GM19324 (cell line): Measurements from ENCODE around the gene NEURL3.
A peak's percentile ranks its signal among the peaks of the same experiment; 100 is the strongest.
"Not testable (repeated sequence)": the region's sequence is repeated elsewhere in the genome, so short reads cannot be mapped to it uniquely, and the experiment has no call there.

Source experiments
- ATAC-seq: cut with Tn5 transposase; IDR thresholded peaks from one replicate; pipeline ENCODE4 v1.9.1; 2021; ENCODE audit warnings: mild to moderate bottlenecking, moderate library complexity; ENCODE audit not compliant: unreplicated experiment, low FRiP score

Gene NEURL3, protein sequence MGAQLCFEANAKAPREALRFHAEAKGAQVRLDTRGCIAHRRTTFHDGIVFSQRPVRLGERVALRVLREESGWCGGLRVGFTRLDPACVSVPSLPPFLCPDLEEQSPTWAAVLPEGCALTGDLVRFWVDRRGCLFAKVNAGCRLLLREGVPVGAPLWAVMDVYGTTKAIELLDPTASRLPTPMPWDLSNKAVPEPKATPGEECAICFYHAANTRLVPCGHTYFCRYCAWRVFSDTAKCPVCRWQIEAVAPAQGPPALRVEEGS

DNA sequence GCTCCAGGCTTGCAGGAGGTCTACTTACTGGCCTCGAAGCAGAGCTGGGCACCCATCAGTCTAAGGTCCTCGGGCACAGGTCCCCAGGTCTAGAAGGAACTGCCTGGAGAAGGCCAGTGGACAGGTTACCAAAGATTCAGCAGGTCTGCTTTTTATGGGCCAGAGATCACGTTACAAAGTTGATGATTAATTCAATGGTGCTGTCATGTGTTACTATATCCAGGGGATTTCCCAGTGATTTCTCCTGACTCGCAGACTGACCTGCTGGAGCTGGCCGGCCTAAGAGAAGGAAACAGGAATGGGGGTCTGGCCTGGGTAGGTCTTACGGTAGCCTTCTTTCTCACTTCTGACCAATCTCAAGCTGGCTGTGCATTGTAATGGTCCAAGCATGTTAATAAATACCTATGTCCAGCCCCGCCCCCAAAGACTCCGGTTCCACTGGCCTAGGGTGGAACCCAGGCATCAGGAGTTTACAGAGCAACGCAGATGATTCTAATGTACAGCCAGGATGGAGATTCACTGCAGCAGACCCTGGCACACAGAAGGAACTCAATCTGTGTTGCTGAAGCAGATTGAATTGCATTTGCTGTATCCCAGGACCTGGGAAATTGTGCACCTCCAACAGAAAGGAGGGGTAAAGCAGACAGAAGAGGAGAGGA is at the start of gene NEURL3:
NEURL3 (minus strand) TSS at position 127 of the 659 bp plus-strand sequence; CDS start at position 56, 71 bp downstream.
- no peak for ATAC-seq

DNA sequence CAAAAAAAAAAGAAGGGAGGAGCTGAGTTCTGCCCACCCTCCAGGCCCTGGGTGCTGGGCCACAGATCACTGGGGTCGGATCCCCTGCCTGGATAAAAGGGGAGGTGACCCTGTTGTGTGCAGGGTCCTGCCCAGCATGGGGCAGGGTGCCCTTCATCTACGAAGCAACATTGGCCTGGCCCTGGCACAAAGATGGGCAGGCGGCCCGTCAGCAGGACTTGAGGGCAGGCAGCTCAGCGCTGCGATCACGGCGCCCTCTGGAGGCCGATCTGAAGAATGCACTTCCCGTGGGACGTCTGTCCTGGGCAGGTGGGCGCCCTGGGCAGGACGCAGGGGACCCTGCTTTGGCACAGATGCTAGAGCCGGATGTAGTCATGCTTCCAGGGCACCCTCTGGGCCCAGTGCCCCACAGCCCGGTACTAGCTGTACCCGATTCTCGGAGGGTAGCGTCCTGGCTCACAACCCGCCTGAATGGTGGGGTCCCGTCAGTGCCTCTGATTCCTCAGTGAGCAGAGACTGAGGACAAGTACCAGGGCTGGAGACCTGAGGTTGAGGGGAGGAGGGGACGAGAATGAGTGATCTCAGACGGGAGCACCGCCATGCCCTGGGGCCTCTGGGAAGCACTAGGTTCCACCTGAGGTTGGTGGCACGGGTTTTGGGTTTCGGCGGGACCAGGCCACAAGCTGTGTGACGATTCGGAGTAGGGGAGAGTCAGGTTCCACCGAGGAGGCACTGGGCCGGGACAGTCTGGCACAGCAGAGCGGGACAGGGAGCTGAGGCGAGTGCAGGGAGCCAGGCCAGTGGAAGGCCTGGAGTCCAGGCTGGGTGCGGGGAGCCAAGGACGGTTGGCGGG is 49.4 kb upstream of the NEURL3 start:
- ATAC-seq, result peak; percentile 38

DNA sequence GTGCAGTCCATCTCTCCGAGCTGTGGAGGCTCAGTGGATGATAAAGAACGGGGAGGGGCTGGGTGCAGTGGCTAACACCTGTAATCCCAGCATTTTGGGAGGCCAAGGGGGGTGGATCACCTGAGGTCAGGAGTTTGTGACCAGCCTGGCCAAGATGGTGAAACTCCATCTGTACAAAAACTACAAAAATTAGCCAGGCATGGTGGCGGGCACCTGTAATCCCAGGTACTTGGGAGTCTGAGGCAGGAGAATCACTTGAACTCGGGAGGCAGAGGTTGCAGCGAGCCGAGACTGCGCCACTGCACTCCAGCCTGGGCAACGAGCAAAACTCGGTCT is 48.8 kb upstream of the NEURL3 start:
- ATAC-seq, result not testable (repeated sequence)

DNA sequence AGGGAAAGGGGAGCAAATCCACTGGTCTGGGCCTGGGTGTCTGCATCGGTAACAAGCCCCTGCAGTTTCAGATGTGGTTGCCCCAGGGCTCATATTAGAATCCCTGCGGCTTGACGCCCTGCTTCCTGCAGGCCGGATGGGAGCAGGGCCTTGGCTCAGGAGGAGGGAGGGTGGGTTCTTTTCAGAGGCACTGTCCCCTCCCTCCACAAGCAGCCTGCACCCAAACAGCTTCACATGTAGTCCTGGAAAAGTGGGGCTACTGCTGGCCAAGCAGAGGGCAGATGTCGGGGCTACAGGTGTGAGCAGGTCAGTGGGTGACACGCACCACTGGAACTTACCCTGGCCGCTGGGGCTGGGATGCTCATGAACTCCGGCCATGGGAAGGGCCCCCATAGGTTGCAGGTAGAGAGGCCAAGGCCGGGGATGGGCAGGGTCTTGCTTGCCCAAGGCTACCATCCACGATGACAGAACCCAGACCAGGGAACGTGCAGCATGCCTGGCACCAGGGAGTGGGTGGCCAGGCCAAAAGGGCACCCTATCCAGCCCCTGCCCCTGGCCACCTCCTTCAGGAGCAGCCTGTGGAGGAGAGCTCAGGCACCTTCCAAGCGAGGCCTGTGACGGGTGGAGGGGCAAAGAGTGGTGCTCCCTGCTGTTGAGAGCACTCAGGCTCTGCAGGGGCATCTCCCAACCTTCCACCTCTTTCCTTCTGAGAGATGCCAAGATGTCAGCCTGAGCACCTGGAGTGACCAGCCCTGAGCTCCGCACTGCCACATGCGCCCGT is 48.2 kb upstream of the NEURL3 start:
- no peak for ATAC-seq

DNA sequence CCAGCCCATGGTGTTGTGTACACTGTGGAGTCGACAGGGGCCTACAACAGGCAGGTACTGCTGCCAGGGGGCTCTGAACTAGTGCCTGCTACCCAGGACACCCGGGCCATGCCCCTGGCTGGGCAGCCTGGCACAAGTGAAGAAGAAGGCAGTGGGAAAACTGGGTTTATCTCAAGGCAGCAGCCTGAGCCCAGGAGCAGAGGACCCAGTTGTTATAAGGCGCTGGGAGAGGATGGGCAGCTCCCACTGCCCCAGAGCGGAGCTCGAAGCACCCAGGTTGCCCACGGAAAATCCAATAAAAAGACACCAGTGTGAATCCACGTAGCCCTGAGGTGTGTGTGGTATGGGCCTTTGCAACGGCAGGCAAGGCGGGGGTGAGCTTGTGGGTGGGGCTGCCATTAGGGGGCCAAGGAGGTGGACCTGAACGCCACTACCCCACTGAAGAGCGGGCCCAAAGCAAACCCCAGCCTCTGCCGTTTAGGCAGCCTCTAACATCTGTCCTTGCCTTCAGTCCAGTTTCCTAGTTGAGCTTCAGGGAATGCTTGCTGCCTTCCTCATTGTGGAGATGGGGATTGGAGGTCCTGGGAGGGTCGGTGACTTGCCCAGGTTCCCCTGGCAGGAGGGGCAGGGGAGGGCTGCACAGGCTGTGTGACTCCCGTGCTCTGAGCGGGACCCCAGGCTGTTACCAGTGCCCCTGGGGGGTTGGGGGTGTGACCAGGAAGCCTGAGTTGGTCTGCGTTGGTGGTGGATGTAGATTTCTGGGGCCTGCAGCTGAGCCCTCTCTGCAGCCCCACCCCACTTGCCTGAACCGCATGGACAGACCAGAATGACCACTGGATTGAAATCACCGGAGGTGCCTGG is 47.4 kb upstream of the NEURL3 start:
- no peak for ATAC-seq

DNA sequence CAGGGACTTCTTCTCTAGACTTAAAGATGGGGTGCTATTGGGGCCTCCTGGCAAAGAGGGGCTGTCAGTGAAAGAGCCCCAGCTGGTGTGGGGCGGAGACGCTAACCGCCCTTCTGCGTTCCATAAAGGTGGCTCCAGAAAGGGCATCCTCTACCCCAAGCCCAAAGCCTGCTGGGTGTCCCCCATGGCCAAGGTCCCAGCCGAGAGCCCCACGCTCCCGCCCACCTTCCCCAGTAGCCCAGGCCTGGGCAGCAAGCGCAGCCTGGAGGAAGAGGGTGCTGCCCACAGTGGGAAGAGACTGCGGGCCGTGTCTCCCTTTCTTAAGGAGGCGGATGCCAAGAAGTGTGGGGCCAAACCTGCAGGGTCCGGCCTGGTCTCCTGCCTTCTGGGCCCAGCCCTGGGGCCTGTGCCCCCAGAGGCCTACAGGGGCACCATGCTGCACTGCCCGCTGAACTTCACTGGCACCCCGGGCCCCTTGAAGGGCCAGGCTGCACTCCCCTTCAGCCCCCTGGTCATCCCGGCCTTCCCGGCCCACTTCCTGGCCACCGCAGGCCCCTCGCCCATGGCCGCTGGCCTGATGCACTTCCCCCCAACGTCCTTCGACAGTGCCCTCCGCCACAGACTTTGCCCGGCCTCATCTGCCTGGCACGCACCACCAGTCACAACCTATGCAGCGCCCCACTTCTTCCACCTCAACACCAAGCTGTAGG is 46.6 kb upstream of the NEURL3 start:
- ATAC-seq, result no peak

DNA sequence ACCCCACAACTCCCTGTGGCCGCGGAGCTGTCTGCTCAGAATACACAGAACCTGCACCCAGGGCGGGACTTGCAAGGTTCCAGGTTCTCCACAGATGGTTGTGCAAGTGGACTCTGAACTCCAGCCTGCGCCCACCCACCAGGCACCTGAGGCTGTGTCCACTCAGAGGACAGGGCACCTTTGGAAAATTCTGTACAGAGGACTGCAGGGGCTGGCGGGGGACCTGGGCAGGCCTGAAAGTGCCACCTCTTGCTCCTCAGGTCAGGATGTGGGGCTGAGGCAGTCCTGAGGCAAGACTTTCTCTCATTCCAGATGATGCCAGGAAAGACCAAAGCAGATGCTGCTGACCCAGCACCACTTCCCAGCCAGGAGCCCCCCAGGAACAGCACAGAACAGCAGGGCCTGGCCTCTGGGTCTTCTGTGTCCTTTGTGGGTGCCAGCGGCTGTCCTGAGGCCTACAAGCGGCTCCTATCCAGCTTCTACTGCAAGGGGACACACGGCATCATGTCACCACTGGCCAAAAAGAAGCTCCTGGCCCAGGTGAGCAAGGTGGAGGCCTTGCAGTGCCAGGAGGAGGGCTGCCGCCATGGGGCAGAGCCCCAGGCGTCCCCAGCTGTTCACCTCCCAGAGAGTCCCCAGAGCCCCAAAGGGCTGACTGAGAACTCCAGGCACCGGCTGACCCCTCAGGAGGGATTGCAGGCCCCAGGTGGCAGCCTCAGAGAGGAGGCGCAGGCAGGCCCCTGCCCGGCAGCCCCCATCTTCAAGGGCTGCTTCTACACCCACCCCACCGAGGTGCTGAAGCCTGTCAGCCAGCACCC is 45.8 kb upstream of the NEURL3 start:
- ATAC-seq, result no peak

DNA sequence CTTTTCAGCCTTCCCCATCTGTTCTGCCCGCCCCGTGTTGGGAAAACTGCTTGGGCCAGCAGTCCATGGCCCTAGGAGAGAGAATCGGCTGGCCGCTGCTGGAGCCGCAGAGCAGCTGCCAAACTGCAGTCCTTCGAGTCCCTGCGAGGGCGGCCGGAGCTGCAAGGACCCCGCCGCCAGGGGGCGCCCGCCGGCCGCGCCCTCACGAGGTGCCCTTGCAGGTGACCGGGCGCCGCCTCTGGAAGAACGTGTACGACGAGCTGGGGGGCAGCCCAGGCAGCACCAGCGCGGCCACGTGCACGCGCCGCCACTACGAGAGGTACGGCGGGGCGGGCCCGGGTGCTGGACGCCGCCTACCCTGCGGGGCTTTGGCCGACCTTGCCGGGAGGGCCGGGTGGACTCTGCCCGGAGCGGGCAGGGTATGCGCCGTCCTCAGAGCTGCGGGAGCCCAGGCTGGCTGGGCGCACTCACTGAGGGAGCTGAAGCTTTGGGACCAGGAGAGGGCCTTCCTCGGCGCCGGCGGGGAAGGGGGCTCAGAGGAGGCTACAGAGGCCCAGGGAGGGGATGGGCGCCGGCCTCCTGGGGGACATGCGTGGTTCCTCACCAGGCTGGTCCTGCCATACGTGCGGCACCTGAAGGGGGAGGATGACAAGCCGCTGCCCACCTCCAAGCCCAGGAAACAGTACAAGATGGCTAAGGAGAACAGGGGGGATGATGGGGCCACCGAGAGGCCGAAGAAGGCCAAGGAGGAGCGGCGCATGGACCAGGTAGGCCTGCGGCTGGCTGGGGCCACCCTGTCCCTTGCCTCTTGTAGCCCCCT is 45.0 kb upstream of the NEURL3 start:
- no peak for ATAC-seq

DNA sequence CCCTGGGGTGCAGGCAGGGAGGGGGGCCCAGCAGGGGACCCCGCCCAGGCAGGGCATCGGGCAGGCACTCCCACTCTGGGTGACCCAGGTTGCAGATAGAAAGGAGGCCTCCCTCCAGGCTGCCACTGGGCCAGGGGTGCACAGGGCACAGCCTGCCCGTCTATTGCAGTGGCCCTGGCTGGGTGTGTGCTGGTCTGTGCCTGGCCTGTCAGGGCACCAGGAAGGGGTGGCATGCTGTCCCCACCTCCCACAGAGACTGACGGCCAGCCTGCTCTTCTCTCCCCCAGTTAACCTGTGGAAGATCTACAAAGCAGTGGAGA is 44.3 kb upstream of the NEURL3 start:
- no peak for ATAC-seq

DNA sequence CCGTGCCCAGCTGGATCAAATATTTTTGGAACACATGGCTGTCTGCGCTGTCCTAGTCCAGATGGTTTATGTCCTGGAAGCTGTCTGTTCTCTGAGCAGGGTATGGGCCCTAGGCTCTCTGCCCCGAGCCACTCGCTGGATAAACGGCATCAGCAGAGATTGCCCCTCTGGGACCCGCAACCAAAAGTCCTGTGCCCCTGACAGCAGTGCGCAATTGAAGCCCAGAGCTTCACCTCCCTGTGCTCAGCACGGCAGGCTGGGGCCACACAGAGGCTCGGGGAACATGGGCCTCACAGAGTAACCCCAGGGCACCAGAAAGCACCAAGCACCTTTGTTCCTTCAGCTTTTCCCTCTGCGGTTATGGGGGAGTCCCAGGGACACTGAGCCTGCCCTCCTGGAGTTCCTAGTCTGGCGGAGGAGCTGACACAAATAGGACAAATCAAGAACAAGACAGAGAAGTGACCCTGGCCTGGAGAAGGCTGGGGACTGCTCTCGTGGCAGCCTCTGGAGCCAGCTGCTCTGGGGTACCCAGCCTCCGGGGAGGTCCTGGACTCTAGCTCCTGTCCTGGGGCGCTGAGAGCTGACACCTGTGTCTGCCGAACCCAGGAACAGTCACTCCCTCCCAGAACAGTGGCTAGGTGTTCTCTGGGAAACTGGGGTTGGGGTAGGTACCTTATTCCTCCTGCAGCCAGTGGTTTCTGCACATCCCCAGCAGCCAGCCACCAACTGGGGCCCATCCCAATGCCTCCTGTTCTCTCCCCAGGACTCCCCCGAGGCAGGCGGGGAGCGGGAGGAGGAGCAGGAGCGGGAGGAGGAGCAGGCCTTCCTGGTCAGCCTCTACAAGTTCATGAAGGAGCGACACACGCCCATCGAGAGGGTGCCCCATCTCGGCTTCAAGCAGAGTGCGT is 43.7 kb upstream of the NEURL3 start:
- ATAC-seq, result no peak

DNA sequence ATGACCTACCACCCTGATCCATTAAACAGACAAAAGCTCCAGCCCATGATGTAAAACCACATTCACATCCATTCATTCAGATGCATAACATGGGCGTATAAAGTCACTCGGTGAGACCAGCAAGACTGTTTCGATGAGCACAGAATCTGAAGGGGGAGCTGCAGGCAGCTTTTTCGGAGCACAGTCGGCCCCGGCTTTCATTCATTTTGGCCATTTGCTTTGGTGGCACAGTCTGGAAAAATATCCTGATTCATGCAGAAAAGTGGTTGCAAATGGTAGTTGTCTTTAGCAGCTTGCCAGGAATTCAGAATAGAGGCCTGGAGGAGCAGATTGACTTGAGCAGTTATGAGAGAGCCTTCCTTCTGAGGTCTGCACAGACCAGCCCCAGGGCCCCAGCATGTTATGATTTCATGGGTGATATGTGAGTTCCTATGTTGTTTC is 42.6 kb upstream of the NEURL3 start:
- no peak for ATAC-seq

DNA sequence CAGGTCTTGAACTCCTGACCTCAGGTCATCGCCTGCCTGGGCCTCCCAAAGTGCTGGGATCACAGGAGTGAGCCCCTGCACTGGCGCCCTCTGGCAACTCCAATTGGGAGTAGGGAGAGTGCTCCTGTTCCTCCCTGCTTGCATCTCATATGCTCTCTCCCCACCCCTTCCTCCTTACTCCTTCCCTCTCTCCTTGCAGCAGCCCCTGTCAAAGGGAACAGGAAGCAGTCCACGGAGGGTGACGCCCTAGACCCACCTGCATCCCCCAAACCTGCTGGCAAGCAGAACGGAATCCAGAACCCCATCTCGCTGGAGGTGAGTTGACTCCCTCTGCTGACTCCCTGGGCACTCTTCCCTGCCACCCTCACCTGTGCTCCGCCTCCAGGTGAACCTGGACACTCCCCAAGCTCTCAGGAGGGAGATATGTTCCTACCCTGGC is 42.1 kb upstream of the NEURL3 start:
- ATAC-seq, result no peak

DNA sequence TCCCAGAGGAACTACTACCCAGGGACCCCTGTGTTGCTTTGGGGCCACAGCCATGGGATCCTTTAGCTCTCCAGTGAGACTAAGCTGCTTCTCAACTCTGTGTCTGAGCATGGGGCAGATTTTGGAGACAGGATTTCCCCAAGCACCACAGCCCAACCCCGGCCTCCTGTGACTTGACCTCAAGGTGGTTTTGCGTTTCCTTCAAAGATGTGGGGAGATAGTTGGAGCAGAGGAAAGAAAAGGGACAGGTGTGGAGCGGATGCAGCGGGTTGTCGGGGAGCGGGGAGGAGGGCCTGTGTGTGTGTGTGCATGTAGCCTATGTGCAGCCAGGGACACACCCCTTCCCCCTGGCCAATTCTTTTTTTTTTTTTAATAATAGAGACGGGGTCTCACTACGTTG is 41.6 kb upstream of the NEURL3 start:
- no peak for ATAC-seq

DNA sequence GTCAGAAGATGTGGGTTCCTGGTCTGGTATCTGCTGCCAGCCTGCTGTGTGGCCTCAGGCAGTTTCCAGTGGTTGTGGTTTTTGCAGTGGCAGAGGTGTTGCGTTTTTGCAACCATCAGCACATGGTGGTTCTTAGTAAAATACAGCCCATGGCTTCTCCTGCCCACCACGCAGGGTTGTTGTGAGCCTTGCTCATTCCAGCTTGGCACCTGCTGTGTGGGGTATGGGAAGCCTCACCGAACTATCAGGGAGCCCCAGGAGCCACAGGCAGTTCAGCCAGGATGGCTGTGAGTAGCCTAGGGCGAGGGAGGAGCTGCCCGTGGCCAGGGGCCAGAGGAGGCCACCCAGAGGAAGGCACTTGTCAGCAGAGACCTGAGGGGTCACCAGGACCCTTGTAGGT is 41.2 kb upstream of the NEURL3 start:
- no peak for ATAC-seq

DNA sequence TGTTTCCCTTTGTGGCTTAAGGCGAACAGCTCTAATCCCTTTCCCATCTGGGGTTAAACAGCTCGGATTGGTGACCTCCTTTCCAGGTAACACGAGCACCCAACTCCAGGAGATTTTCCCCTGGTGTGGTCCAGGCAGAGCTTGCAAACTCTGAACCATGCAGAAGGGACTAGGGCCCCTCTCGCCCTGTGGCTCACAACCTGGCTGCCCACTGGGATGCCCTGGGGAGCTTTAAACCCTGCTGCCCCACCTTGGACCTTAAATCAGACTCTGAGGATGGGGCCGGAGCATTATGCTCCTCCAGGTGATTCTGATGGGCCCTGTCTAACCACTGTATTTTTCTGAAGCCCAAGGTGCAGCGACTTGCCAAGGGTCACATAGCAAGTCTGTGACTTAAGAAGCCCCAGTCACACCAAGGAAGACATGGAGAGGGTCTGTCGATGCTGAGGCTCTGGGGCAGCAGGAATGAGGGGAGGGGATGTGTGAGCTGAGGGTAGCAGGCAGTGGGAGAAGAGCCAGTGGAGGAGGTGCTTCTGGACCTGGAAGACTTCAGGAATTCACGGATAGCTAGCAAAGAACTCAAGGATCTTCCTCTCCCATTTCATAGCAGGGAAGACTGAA is 37.3 kb upstream of the NEURL3 start:
- no peak for ATAC-seq
